ENCODE results near the gene RBM24. TPM values are rescaled to one million over a fixed set of nuclear protein-coding genes. Genes with fewer than 3 reads are reported as not detected.

The RBM24 gene
- total and polyA plus RNA-seq, 2 of the 13 experiments (the other 11 are each of a cell fraction or from before 2014, with no cell fraction given), result 1.5 to 14.2 TPM

GRCh38 chr6:17311595-17312311, 30.6 kb downstream of the RBM24 start (continued):
- TF ChIP-seq ZNF775 (CRISPR knock-in tag; IDR thresholded peaks at IDR 0.05; ENCODE audit: borderline replicate concordance) (no peak; the same call in 1 of the 2 replicates), ZBTB26 (CRISPR knock-in tag; IDR thresholded peaks at IDR 0.05; ENCODE audit: borderline replicate concordance) (peak; percentile 90; the same call in 1 of the 2 replicates), ZNF547 (CRISPR knock-in tag; IDR thresholded peaks at IDR 0.05) (peak; percentile 77; the same call in 1 of the 2 replicates), GLMP (CRISPR knock-in tag; IDR thresholded peaks at IDR 0.05; ENCODE audit: borderline replicate concordance) (no peak), FOXA3 (CRISPR knock-in tag; IDR thresholded peaks at IDR 0.05) (peak; percentile 91), ZNF335 (CRISPR knock-in tag; IDR thresholded peaks at IDR 0.05) (peak; percentile 75; the same call in 1 of the 2 replicates), ZNF501 (CRISPR knock-in tag; IDR thresholded peaks at IDR 0.05) (no peak), ZNF30 (CRISPR knock-in tag; IDR thresholded peaks at IDR 0.05) (peak; percentile 81; the same call in 1 of the 2 replicates), GPBP1L1 (CRISPR knock-in tag; IDR thresholded peaks at IDR 0.05) (no peak), SP1 (IDR thresholded peaks at IDR 0.05) (no peak), SP1 (CRISPR knock-in tag; IDR thresholded peaks at IDR 0.05) (peak; percentile 8; the same call in 1 of the 2 replicates), MAFG (CRISPR knock-in tag; IDR thresholded peaks at IDR 0.05) (peak; percentile 95), ARNT2 (CRISPR knock-in tag; IDR thresholded peaks at IDR 0.05; ENCODE audit: low read depth) (0 out of 2 replicates have a peak, but pooled peaks have one; percentile 16), IRF1 (CRISPR knock-in tag; IDR thresholded peaks at IDR 0.05; ENCODE audit: low read depth) (0 out of 2 replicates have a peak, but pooled peaks have one; percentile 71), PLRG1 (conservative IDR thresholded peaks at IDR 0.05) (no peak), GATAD2A (CRISPR knock-in tag; IDR thresholded peaks at IDR 0.05) (peak; percentile 98), ZNF598 (CRISPR knock-in tag; IDR thresholded peaks at IDR 0.05; ENCODE audit: borderline replicate concordance) (peak; percentile 70; the same call in 1 of the 2 replicates), NR2F1 (CRISPR knock-in tag; IDR thresholded peaks at IDR 0.05) (peak; percentile 92 to 96), ZFP36L1 (CRISPR knock-in tag; IDR thresholded peaks at IDR 0.05) (peak; percentile 95), AGO2 (optimal IDR thresholded peaks at IDR 0.05; ENCODE audit: low read depth, low read length) (no peak), ZNF180 (CRISPR knock-in tag; IDR thresholded peaks at IDR 0.05; ENCODE audit: borderline replicate concordance, low read depth) (no peak), HOXA9 (CRISPR knock-in tag; IDR thresholded peaks at IDR 0.05; ENCODE audit: borderline replicate concordance) (peak; percentile 75; the same call in 1 of the 2 replicates), ZNF639 (CRISPR knock-in tag; conservative IDR thresholded peaks at IDR 0.05) (0 out of 2 replicates have a peak, but pooled peaks have one; percentile 52), SP4 (CRISPR knock-in tag; IDR thresholded peaks at IDR 0.05) (no peak), FOSL1 (CRISPR knock-in tag; IDR thresholded peaks at IDR 0.05; ENCODE audit: borderline replicate concordance) (no peak; the same call in 1 of the 2 replicates)

All from HepG2 (cell line).